ENCODE results near the gene C2orf92.
"Not testable (repeated sequence)": the region's sequence is repeated elsewhere in the genome, so short reads cannot be mapped to it uniquely, and the experiment has no call there.

Gene C2orf92

DNA sequence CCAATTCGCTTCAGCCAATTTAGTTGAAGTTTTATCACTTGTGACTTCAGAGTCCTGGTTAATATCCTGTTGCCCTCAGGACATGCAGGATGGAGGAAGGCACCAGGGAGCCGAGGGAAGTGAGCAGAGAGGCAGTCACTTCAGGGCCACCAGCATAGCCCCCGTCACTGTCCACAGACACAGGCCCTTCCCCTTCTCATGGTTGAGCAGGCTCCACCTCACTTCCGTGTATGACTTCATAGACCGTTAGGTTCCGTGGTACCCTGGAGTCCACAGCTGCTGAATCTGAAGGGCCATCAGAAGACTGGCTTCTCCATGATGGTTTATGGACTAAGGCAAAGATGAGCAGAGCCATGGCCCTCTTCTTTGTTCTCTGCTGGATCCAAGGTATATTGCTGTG lies at the start of gene C2orf92:
Gene C2orf92, plus strand, starts transcription at position 266 of the 400 bp plus-strand sequence. Its CDS starts 76 bp downstream, at position 342.
- DNase-seq: no peak

DNA sequence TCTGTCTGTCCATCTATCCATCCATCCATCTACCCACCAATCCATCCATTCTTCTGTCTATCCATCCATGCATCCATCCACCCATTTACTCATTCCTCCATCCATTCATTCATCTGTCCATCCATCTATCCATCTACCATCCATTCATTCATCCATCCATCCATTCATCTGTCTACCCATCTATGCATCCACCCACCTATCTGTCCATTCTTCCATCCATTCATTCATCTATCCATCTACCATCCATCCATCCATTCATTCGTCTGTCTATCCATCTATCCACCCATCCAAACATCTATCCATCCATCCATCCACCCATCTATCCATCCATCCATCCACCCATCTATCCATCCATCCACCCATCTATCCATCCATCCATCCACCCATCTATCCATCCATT lies 49.0 kb upstream of the C2orf92 start:
- DNase-seq: not testable (repeated sequence)

DNA sequence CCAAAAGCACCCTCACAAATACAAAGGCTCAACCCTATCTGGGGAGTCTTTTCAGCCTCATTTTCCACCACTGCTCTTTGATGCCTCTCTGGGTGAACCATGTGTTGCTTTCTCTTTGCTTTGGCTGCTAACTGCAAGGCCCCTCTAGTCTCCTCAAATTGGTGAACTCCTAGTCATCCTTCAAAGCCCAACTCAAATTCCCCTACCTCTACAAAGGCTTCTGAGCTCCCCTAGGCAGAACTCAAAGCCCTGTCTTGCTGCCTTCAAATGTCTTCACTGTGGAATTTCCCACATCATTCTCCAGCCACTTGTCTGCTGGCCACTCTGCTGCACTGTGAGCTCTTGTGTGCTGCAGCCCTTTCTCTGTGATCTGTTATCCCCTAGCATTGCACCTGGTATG lies 46.5 kb upstream of the C2orf92 start:
- DNase-seq: not testable (repeated sequence)

DNA sequence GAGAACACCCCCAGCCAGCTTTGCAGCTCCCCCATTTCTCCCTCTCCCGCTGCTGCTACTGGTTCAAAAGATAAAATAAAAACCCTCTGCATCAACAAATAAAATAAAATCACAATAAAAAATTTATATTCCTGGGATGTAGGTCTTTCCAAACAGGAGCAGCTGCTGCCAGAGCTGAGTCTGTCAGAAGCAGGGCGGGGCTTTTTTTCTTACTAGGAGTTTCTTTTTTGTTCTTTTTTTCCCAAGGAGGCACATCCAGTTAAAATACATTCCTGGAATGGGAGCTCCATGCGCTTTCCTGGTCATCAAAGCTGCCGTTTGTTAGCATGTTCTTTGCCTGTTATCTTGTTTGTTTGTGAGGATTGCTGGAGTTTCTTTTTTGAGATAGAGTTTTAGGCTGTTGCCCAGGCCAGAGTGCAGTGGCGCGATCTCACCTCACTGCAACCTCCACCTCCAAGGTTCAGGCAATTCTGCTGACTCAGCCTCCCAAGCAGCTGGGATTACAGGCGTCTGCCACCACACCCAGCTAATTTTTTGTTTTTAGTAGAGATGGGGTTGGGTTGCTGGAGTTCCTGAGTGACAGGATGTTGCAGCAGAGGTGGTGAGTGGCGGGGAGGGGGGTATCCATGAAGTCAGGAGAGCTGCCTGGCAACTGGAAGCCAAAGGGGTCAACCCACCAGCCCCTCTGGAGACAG lies 44.0 kb upstream of the C2orf92 start:
- DNase-seq: not testable (repeated sequence)

DNA sequence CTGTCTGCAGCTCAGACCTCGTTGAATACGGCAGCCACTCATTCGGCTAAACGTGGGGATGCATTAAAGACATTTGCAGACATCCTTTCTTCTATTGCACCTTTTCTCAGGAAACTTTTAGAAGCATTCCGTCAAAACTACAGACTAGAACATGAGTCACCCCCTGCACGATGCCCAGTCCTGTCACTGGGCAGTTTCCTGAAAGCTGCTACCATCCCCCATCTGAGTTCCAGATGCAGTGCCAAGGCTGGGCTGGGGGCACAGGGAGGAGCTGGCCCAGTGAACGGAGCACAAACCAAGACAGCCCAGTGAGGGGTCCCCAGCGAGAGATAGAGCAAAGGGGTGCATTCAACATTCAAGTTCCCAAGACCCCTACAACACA lies 43.5 kb upstream of the C2orf92 start:
- DNase-seq: not testable (repeated sequence)

DNA sequence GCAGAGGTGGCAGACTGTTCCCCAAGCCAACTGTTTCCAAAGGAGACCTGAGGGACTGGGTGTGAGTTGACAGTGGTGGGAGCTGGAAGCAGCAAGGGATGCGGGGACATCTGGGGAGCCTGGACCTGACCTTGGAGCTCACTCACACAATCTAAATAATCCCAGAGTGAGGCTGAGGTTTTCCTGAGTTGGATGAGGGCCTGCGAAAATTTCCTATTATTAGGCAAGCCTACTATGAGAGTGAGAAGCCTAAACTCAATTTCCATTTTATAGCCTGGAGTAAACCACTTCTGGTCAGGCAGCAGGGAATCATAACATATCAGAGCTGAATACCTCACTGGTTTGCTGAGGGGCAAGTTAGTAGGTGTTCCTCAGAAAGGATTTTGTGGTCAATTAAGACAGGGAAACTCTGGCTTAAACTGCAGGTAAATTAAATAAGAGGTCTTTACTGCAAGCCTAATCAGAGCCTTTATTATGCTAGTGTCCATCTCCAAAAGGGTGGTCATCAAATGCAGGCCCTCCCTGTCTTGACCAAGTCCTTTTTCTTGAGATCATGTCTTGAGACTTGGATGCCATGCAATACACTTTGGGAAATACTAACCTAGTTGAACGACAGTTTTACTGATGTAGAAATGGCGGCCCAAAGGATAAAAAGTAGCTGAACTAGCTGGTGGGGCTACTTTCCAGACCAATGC lies 25.3 kb upstream of the C2orf92 start:
- no peak for DNase-seq

DNA sequence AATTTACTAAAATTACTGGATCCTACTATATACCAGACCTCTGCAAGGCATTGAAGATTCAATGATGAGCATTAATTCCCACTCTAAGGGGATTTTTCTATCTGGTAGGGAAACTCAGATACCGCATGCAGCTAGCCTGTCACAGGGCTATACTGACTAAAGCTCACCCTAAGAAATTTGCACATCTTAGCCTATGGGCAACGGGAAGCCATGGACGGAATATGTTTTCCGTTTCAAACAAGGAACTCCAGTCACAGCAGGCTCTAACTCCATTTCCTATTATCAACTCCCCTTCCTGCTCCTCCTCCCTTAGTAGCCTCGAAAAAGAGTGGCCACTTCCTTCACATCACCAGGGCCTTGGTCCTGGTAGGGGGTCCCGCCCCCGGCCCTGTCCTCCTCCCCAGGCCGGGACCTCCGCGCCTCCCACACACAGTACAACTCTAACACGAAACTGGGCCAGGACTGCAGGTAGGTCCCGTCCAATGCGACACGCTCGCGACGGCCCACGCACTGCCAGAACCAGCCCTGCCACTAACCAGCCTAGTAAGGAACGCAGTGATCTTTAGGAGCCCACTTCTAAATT lies 24.3 kb upstream of the C2orf92 start:
- no peak for DNase-seq

DNA sequence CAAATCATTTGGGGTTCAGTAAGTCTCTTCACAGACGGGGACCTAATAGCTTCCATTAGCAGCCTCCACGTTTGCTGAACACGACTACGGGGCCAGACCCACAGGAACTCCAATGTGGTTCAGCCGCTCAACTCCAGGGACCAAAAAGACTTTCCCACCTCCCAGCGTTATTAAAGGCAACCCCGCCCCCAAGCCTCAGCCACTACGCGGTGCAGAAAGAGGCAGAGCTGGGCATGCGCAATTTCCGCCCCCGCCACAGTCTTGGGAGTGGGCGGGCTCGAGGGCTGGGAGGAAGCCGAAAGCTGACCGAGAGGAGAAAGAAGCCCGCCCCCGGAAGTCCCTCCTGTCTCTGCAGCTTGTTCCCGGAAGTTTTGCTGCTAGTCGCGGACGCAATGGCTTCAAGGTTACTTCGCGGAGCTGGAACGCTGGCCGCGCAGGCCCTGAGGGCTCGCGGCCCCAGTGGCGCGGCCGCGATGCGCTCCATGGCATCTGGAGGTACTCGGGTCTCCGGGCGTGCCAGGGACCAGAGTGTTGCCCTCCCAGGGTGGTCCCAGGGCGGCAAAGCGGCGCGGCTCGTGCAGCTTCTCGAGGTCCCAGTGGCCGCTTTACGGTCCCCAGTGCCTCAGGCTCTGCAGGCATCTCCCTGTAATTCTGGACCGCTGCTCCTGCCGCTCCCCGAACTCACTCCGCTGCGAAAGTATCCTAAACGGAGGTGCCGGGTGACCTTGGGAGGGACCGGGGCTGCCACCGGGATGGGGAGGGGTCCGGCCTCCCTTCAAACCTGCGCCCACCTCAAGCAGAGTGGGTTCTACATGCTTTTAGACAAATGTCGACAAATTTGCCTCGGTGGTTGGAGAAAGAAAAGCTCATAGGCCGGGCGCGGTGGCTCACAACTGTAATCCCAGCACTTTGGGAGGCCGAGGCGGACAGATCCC lies 23.6 kb upstream of the C2orf92 start, which contains the start of gene COX5B:
Gene COX5B, plus strand, starts transcription at position 368 of the 935 bp plus-strand sequence. Its CDS starts 25 bp downstream, at position 393.
- peak; percentile 96 to 97 for DNase-seq

DNA sequence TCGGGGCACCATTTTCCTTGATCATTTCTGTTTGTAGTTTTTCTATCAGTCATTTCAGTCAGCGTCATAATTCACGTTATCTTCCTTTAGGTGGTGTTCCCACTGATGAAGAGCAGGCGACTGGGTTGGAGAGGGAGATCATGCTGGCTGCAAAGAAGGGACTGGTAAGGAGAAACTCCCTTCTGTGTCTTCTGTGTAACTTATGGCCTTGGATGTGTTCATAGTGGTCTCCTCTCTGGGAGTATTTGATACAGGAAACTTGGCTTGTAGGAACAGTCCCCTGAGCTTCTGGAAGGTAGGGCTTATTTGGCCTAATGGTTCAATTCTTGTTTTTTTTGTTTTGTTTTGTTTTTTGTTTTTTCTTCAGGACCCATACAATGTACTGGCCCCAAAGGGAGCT lies 22.5 kb upstream of the C2orf92 start:
- no peak for DNase-seq

DNA sequence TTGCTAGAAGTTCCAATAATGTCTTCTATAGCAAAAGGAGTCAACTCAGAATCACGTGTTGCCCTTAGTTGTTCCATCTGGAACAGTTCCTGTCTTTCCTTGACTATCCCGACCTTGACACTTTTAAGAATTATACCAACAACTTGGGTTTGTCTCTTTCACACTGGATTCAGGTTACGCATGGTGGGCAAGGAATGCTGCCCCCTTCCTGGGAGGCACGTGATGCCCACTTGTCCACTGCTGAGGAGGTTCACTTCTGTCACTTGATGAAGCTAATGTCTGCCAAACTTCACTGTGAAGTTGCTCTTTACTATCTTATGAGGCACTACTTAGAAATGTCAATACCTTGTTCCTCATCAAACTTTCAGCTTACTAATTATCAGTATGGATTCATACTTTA lies 18.4 kb upstream of the C2orf92 start:
- DNase-seq: no peak

DNA sequence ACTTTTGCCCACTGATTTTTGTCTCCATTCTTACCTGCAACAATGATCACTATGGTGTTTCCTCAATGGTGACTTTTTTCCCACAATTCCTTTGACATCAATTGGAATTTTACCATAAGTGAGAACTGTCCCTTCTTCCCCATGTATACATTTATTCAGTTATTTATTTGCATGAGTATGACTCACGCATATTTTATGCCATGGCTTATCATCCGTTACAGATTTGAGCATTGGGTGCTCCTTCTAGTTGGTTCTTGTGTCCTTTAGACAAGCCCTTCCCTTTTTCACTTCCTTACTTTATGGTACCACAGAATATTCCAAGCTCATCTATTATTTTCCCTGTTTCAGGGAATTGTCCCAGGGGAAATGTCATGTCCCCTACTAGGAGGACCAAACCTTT lies 16.0 kb upstream of the C2orf92 start:
- no peak for DNase-seq

DNA sequence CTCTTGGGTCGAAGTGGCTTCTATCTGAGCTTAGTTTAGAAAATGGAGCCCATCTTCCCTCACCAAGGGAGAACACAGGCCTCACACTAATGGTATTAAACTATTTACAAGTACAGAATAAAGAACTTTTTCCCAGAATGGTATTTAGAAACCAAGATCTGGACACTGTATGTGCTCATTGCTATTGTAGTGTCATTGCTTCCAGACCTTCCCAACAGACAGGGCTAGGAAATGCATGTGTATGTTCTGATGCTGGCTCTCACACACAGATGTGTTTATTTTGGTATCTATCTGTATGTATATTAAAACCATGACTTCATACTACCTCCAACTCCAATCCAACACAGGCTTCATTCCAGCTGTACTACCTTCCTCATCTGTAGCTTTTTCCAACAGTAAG lies 15.6 kb upstream of the C2orf92 start:
- no peak for DNase-seq

DNA sequence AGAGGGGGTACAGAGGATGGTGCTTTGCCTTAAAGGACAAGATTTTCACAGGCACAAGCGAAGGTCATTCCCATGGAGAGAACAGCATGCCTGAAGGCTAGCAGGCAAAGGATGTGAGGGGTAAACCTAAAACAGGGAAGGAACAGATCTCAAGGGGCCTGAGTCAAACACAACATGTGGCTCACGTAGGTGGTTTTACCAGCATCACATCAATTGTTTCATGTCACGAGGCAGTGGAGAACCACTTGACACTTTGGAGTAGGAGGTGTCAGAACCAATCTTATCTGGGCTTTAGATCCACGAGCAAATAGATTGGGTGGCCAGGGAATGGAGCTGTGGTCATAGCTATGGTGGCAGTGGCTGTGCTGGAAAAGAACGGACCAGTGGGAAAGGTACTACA lies 15.2 kb upstream of the C2orf92 start:
- DNase-seq: no peak

DNA sequence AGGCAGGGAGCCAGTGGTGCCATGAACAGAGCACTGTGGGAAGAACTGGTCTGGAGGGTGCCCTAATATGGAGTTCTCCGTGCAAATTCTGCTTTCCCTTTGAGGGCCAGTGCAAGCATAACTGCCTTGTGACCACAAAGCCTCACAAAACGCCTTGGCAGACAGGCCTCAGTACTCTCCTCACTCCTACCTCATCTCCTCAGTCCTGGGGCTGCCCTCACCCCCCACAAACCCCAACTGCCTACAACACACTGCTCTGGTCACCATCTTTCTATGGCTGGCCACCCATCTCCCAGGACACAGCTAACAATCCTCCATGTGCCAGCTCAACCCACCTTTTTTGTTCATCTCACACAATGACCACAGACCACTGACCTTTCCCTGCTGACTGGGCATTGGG lies 14.7 kb upstream of the C2orf92 start:
- no peak for DNase-seq

DNA sequence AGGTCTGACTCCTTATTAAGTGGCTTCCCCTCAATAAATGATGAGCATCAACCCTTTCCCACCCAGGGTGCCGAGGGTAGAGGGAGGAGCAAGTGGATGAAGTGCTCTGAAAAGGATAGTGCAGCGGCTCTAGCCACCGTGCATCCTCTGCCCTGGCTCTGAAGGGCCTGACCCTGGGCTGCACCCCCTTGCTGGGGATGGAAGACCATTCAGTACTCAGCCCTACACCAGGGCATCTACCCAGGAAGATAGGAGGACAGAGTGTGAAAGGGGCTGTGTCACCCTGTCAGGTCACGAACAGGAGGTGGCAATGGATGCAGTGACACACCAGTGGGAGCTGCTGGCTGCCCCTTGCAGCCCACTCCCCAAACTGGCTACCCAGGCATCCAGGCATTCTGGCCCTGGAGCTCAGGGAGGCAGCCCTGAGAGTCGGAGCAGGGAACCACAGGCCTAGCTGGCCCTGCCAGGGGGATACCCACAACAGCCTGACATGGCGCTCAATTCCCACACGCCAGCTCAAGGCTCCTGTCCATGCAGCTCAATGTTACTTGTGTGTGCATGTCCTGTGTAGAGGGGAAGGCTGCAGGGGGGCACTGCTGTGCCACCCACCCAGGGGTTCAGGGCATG lies 13.3 kb upstream of the C2orf92 start:
- DNase-seq: no peak

DNA sequence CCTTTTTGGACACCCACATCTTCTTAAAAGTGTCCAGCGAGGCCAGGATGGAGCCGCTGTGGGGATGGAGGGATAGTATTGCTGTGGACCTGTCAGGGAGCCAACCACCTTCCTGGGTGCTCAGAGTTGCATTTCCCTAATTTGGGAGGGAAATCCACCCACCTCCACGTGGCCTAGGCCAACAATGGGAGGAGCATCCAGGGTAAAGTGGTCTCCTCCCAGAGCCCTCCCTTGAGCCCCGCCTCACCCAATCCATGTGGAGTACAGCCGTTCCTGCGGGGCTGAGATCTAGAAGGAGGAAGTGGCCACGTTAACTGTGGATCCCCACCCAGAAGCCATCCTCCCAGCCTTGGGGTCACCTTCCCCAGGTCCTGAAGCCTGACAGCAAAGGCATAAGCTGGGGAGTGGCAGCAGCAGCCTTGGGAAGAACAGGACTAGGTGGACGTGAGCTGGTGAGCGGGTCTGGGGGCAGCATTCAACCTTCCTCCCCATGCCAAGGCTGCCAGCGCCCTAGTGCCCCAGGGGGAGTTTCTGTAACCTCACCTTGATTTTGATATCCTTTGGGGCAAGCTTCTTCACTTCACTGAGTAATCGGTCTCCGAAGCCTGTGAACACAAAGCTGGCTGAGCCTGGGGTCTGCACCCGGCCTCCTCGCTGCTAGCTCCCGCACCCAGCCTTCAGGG lies 12.5 kb upstream of the C2orf92 start:
- DNase-seq: no peak

DNA sequence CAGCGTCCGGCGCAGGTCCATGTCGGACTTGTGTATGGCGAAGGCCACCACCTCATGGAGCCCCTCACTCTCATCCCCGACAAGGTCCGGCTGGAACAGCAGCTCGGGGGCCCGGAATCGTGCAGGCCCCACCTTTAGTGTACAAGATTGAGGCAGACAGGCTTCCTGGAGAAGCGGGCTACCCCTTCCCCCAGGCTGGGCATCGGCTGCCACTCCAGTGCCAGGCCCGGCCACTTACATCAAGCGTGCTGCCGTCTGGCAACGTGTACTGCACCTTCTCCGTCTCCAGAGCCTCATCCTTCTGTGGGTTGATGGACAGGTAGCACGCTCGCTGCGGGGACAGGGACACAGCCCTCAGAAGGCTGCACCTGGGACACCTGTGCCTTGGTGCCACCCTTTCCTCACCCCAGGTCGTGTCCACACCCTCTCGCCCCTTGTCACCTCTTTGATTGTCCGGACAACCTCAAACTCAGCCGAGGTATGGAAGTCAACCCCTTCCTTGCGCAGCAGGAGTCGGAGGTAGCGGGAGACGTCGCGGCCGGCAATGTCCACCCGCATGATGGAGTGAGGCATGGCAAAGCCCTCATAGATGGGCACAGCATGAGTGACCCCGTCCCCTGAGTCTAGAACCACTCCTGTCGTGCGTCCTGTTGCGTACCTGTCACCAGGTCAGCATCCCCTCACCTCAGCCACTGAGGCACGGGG lies 11.4 kb upstream of the C2orf92 start:
- DNase-seq: no peak

DNA sequence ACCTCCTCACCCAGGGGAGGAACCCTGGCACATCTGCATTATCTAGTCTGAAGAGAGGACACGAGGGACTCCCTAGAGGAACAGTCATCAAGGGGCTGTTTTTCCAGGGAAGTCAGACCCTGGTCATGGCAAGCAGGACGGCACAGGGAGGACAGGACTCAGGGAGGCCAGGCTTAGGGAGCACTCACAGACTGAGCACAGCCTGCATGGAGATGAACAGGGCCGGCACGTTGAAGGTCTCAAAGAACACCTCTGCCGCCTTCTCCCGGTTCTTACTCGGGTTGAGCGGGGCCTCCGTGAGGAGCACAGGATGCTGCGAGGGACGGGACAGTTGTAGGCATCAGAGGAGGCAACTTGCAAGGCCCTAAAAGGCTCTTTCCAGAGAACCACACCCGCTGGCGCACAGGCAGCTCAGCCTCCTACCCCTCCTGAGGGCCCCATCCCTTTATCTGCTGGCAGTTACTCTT lies 10.8 kb upstream of the C2orf92 start:
- no peak for DNase-seq

DNA sequence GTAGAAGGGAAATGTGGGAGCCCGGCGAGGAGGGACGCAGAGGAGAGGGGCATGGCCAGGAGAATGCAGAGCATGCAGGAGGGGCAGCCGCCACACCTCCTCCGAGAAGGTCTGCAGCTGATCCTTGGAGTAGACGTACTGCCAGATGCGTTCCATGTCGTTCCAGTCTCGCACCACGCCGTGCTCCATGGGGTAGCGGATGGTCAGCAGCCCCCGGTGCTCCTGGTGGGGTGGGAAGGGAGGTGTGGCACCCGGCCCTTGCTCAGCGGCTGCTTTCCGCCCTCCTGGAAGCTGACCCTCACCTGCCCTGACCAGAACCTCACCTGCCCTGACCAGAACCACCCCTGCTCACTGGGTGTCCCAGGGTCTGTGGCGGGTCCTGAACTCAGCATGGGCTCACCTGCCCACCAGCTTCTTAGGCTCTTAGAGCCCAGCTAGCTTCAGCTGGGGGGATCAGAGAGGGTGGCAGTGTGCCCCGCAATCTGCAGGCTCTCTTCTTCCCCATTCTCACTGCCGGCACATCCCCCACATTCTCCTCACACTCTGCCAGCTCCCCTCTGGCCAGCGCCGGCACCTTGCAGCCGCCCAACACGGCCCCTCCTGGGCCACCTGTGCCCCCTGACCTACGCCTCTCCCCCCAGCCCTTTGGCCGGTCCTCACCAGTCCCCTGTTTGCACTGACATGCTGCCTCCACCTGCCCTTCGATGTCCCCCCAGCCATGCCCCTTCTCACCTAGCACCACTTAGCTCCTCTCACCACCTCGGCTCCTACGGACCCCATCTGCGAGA lies 10.1 kb upstream of the C2orf92 start:
- DNase-seq: no peak

DNA sequence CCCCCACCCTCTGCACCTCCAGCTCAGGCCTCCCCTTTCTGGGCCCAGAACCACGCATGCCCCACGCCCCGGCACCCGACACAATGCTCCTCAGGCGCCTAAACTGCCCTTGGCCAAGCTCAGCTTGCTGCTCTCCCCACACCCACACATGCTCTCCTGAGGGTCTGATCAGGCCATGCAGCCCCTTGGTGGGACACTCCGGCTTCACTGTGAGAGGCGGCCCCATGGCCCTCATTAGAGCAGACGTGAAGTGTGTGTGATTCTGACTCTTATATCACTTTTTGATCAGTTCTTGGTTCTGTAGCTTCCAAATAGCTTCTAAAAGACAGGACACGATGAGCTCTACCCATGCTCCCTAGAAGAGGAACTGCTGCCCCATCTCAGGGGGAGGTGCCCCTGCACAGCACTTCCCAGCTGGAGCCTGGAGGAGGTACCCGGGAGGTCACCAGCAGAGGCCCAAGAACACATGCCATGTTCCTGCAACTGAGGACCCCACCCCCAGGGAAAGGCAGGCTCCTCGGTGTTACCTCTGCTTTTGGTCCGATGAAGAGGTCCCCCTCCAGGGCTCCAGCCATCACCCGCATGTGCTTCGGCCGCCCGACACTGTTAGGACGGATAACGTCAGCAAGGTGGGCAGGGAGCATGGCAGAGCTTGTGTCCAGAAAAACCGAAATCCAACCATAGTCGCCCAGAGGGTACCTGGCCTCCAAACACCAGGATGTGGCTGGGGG lies 9.3 kb upstream of the C2orf92 start:
- no peak for DNase-seq

All from NCI-H1930 (cell line).